ENCODE data around the gene HEMGN. TPM values are rescaled to one million over a fixed set of nuclear protein-coding genes. Genes with fewer than 3 reads are reported as not detected.
A peak's percentile ranks its signal among the peaks of the same experiment; 100 is the strongest.

The HEMGN gene
- total and polyA plus RNA-seq, 2 donors (not counting 1 experiment from before 2014, with no cell fraction given), result 0.06 TPM; not detected in 1

GRCh38 chr9:97906236-97906831, 31.6 kb downstream of the HEMGN start:
- Histone ChIP-seq H3K27ac (ENCODE audit: low read length in 2 of 2) (peak overlapping the region; percentile 59 to 64), H3K4me3 (ENCODE audit: control extremely low read depth in 1 of 5, extremely low read depth in 1 of 5, insufficient read depth in 1 of 5, low read depth in 2 of 5, low read length in 4 of 5) (peak overlapping the region in 3 of 5 experiments; percentile 5 to 12 (median 8)), H3K9me3 (ENCODE audit: control extremely low read depth in 1 of 3, control insufficient read depth in 2 of 3, insufficient read depth in 1 of 3, low read length in 2 of 3) (no peaks in the 10 kb centered on the region), H3K27me3 (replicated peaks in 1 of 4; ENCODE audit: control extremely low read depth in 1 of 4, control insufficient read depth in 3 of 4, insufficient read depth in 4 of 4, low read length in 3 of 4) (no peaks in the 10 kb centered on the region), H3K79me2 (ENCODE audit: control insufficient read depth, insufficient read depth, low read length) (peaks cover 47% of the 10 kb centered on the region), H3K36me3 (replicated peaks in 1 of 2; ENCODE audit: control extremely low read depth in 1 of 2, control insufficient read depth in 1 of 2, extremely low read depth in 1 of 2, insufficient read depth in 2 of 2, low read length in 1 of 2) (peaks cover 2 to 55% of the 10 kb centered on the region in 2 experiments), H3K9ac (ENCODE audit: low read length) (peak overlapping the region; percentile 44), H3K4me1 (ENCODE audit: control insufficient read depth in 2 of 2, insufficient read depth in 2 of 2, low read length in 2 of 2) (peaks cover 20 to 32% of the 10 kb centered on the region in 2 donors), H4K20me1 (ENCODE audit: control insufficient read depth, insufficient read depth, low read length, poor library complexity, severe bottlenecking) (peaks cover 3% of the 10 kb centered on the region), H2AFZ (ENCODE audit: insufficient read depth, low read depth, low read length, poor library complexity, severe bottlenecking) (peak overlapping the region; percentile 34), H3K4me2 (replicated peaks; ENCODE audit: low read depth, low read length, poor library complexity, severe bottlenecking) (peak overlapping the region; percentile 58)
- no peaks in the 10 kb centered on the region for H3K27me3 Mint-ChIP-seq
- intact Hi-C loops (cut with micrococcal nuclease), result no loop called here
- DNase-seq (peak; percentile 52), ATAC-seq (ENCODE audit: low read depth) (peak; percentile 55)
- peak overlapping the region; percentile 91 for H3K27ac Mint-ChIP-seq
- CTCF ChIA-PET, result interaction anchor here (2.8 kb wide), 1 partner anchor 15 kb away, joined by 11 read pairs; the partner anchor contains the start of gene TRMO
- 62% methylated on average over 5 of the region's 12 CpGs for WGBS (ENCODE audit: insufficient coverage)
- POLR2A ChIA-PET, result interaction anchor here (0.6 to 0.7 kb wide), 2 partner anchors 206 to 1238 kb away, joined by 3 read pairs; no protein-coding TSS in a partner anchor
- no peaks in the 10 kb centered on the region for H3K9me3 Mint-ChIP-seq (ENCODE audit: insufficient read depth)
- peaks cover 47% of the 10 kb centered on the region for H3K4me1 Mint-ChIP-seq
- TF ChIP-seq CTCF (IDR thresholded peaks at IDR 0.05) (no peak), EZH2 (IDR thresholded peaks at IDR 0.05; ENCODE audit: borderline replicate concordance, insufficient read depth, low read depth, low read length, poor library complexity, severe bottlenecking) (no peak)
- H3K4me3 Mint-ChIP-seq, result peak overlapping the region; percentile 82

GRCh38 chr9:97905228-97905627, 32.7 kb downstream of the HEMGN start:
- ATAC-seq (ENCODE audit: low read depth) (no peak), DNase-seq (no peak)
- no peak overlapping the region for H3K9ac ChIP-seq (ENCODE audit: low read length)
- no CpG with 5 or more reads among the region's 2 CpGs for whole genome bisulfite sequencing (ENCODE audit: insufficient coverage)
- no peak overlapping the region for H2AFZ ChIP-seq (ENCODE audit: insufficient read depth, low read depth, low read length, poor library complexity, severe bottlenecking)
- Mint-ChIP-seq H3K27ac (peak overlapping the region; percentile 60), H3K27me3 (no peaks in the 10 kb centered on the region), H3K4me1 (peaks cover 45% of the 10 kb centered on the region), H3K9me3 (ENCODE audit: insufficient read depth) (no peaks in the 10 kb centered on the region), H3K4me3 (peak overlapping the region; percentile 44)
- H3K4me3 ChIP-seq (ENCODE audit: control extremely low read depth in 1 of 5, extremely low read depth in 1 of 5, insufficient read depth in 1 of 5, low read depth in 2 of 5, low read length in 4 of 5), result no peak overlapping the region
- H3K27ac ChIP-seq (ENCODE audit: low read length in 2 of 2), result no peak overlapping the region
- intact Hi-C loops (cut with micrococcal nuclease), result no loop called here
- H4K20me1 ChIP-seq (ENCODE audit: control insufficient read depth, insufficient read depth, low read length, poor library complexity, severe bottlenecking), result peaks cover 3% of the 10 kb centered on the region
- peaks cover 56% of the 10 kb centered on the region for H3K79me2 ChIP-seq (ENCODE audit: control insufficient read depth, insufficient read depth, low read length)
- peaks cover 2 to 46% of the 10 kb centered on the region in 2 experiments for H3K36me3 ChIP-seq (replicated peaks in 1 of 2; ENCODE audit: control extremely low read depth in 1 of 2, control insufficient read depth in 1 of 2, extremely low read depth in 1 of 2, insufficient read depth in 2 of 2, low read length in 1 of 2)
- H3K9me3 ChIP-seq (ENCODE audit: control extremely low read depth in 1 of 3, control insufficient read depth in 2 of 3, insufficient read depth in 1 of 3, low read length in 2 of 3), result no peaks in the 10 kb centered on the region
- no peak for TF ChIP-seq CTCF (IDR thresholded peaks at IDR 0.05)
- ChIA-PET CTCF (interaction anchor here (0.6 to 2.8 kb wide), 2 partner anchors 17 to 166 kb away, joined by 3 to 11 read pairs; partner anchors contain the start of gene TRMO), POLR2A (no interaction called here)
- no peak overlapping the region for H3K4me2 ChIP-seq (replicated peaks; ENCODE audit: low read depth, low read length, poor library complexity, severe bottlenecking)
- no peaks in the 10 kb centered on the region for H3K27me3 ChIP-seq (replicated peaks in 1 of 4; ENCODE audit: control extremely low read depth in 1 of 4, control insufficient read depth in 3 of 4, insufficient read depth in 4 of 4, low read length in 3 of 4)
- peaks cover 20 to 32% of the 10 kb centered on the region in 2 donors for H3K4me1 ChIP-seq (ENCODE audit: control insufficient read depth in 2 of 2, insufficient read depth in 2 of 2, low read length in 2 of 2)
